ENCODE measurements around the gene STK11IP. TPM values are rescaled to one million over a fixed set of nuclear protein-coding genes. Genes with fewer than 3 reads are reported as not detected.

The STK11IP gene
- total RNA-seq, 4 donors from 2014 or later, result 19.4 to 62.6 (median 51.5) TPM

GRCh38 chr2:219561179-219562048 is 36.2 kb upstream of the STK11IP start:
- no peaks in the 10 kb centered on the region for H3K9me3 ChIP-seq
- no peaks in the 10 kb centered on the region for H3K36me3 ChIP-seq
- TF ChIP-seq POLR2A (IDR thresholded peaks at IDR 0.05), result no peak
- TF ChIP-seq, protein P1, sequence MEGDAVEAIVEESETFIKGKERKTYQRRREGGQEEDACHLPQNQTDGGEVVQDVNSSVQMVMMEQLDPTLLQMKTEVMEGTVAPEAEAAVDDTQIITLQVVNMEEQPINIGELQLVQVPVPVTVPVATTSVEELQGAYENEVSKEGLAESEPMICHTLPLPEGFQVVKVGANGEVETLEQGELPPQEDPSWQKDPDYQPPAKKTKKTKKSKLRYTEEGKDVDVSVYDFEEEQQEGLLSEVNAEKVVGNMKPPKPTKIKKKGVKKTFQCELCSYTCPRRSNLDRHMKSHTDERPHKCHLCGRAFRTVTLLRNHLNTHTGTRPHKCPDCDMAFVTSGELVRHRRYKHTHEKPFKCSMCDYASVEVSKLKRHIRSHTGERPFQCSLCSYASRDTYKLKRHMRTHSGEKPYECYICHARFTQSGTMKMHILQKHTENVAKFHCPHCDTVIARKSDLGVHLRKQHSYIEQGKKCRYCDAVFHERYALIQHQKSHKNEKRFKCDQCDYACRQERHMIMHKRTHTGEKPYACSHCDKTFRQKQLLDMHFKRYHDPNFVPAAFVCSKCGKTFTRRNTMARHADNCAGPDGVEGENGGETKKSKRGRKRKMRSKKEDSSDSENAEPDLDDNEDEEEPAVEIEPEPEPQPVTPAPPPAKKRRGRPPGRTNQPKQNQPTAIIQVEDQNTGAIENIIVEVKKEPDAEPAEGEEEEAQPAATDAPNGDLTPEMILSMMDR (IDR thresholded peaks at IDR 0.05), result no peak
- H3K4me1 ChIP-seq, result no peaks in the 10 kb centered on the region
- DNase-seq, result no peak
- H3K27me3 ChIP-seq, result no peaks in the 10 kb centered on the region
- H3K4me3 ChIP-seq, result no peak overlapping the region
- H3K27ac ChIP-seq, result no peak overlapping the region

- H3K36me3 ChIP-seq, result no peaks in the 10 kb centered on the region
- DNase-seq, result no peak
- H3K4me3 ChIP-seq, result no peak overlapping the region
- no peaks in the 10 kb centered on the region for H3K4me1 ChIP-seq
- no peaks in the 10 kb centered on the region for H3K9me3 ChIP-seq
- H3K27ac ChIP-seq, result no peak overlapping the region
- H3K27me3 ChIP-seq, result no peaks in the 10 kb centered on the region
- TF ChIP-seq, protein P1 (IDR thresholded peaks at IDR 0.05), result no peak
- TF ChIP-seq POLR2A (IDR thresholded peaks at IDR 0.05), result no peak
Measured at GRCh38 chr2:219562049-219563020, 35.3 kb upstream of the STK11IP start.

- TF ChIP-seq, protein P1 (IDR thresholded peaks at IDR 0.05), result no peak
- TF ChIP-seq POLR2A (IDR thresholded peaks at IDR 0.05), result no peak
- H3K4me1 ChIP-seq, result no peaks in the 10 kb centered on the region
- no peak overlapping the region for H3K4me3 ChIP-seq
- DNase-seq, result no peak
- no peak overlapping the region for H3K27ac ChIP-seq
- no peaks in the 10 kb centered on the region for H3K36me3 ChIP-seq
- no peaks in the 10 kb centered on the region for H3K9me3 ChIP-seq
- H3K27me3 ChIP-seq, result no peaks in the 10 kb centered on the region
Measured at GRCh38 chr2:219563271-219563928, 34.3 kb upstream of the STK11IP start.

GRCh38 chr2:219565130-219566080 is 32.3 kb upstream of the STK11IP start:
- Histone ChIP-seq H3K36me3 (no peaks in the 10 kb centered on the region), H3K9me3 (no peaks in the 10 kb centered on the region), H3K4me1 (peaks cover 0 to 3% (median 0%) of the 10 kb centered on the region in 4 donors), H3K27ac (no peak overlapping the region), H3K27me3 (no peaks in the 10 kb centered on the region), H3K4me3 (no peak overlapping the region)
- no peak for DNase-seq
- TF ChIP-seq, protein P1 (IDR thresholded peaks at IDR 0.05), result no peak
- TF ChIP-seq POLR2A (IDR thresholded peaks at IDR 0.05), result no peak
